Gastrocnemius medialis (tissue), 4 donors: ENCODE measurements around the gene TBCCD1. TPM values are rescaled to one million over a fixed set of nuclear protein-coding genes. Genes with fewer than 3 reads are reported as not detected.
"Not testable (repeated sequence)": the region's sequence is repeated elsewhere in the genome, so short reads cannot be mapped to it uniquely, and the experiment has no call there.

ENCODE experiments used
- ATAC-seq, 2 donors: fragments of 150-250 bp; one replicate each; pipeline ENCODE4 v1.9.1; 2016
- DNase-seq, 2 donors: peaks; one replicate each; pipeline ENCODE4 v3.0.0-alpha.2; 2019
- H3K27ac ChIP-seq, 4 donors: fragments of 200-600 bp; sonication (generic); 1 replicate in 1 of 4; 2 replicates in 3 of 4; pipeline ENCODE4 v1.5.1; 2016 to 2018; ENCODE audit warnings: mild to moderate bottlenecking in 2 of 4, moderate library complexity in 1 of 4
- H3K27me3 ChIP-seq, 3 donors: fragments of 200-600 bp; sonication (generic) in 2 of 3; 1 replicate in 1 of 3; 2 replicates in 2 of 3; pipeline versions ENCODE4 v1.5.1 to v1.6.0; 2016 to 2019; ENCODE audit warnings: mild to moderate bottlenecking in 1 of 3, moderate library complexity in 1 of 3
- H3K36me3 ChIP-seq, 2 donors: fragments of 200-600 bp; sonication (generic) in 1 of 2; one replicate each; pipeline ENCODE4 v1.5.1; 2017 to 2018
- H3K4me1 ChIP-seq, 2 donors: fragments of 200-600 bp; sonication (generic) in 1 of 2; one replicate each; pipeline ENCODE4 v1.5.1; 2016 to 2017; ENCODE audit warnings: mild to moderate bottlenecking in 2 of 2
- H3K4me3 ChIP-seq, 4 donors: fragments of 200-600 bp; sonication (generic) in 3 of 4; 1 replicate in 1 of 4; 2 replicates in 3 of 4; pipeline ENCODE4 v1.5.1; 2016 to 2019; ENCODE audit warnings: mild to moderate bottlenecking in 2 of 4
- H3K9me3 ChIP-seq, 3 donors: fragments of 200-600 bp; sonication (generic) in 2 of 3; 1 replicate in 1 of 3; 2 replicates in 2 of 3; pipeline ENCODE4 v1.5.1; 2016 to 2019
- CTCF ChIP-seq, 5 experiments: fragments of 450-650 bp in 3 of 5; fragments of 200-600 bp in 2 of 5; sonication (generic) in 2 of 5; IDR thresholded peaks in 4 of 5; conservative IDR thresholded peaks in 1 of 5; 1 replicate in 4 of 5; 2 replicates in 1 of 5; pipeline ENCODE4 v1.5.1; 2016 to 2019; ENCODE audit warnings: antibody characterized with exemption in 5 of 5, mild to moderate bottlenecking in 3 of 5, moderate library complexity in 3 of 5
- POLR2A ChIP-seq, 2 donors: fragments of 450-650 bp; IDR thresholded peaks; one replicate each; pipeline ENCODE4 v1.6.1; 2017; ENCODE audit warnings: antibody characterized with exemption in 2 of 2, mild to moderate bottlenecking in 2 of 2, moderate library complexity in 2 of 2
- in situ Hi-C, 4 donors: fragments of 200-750 bp; cut with MboI; loops; one replicate each; pipeline versions ENCODE4 v1.15.0 to v1.8.0; 2017; ENCODE audit warnings: low sequenced_read_pairs in 4 of 4
- intact Hi-C: fragments of 100-400 bp; cut with DNase I; formaldehyde crosslinking; loops from one replicate; pipeline ENCODE4 v1.15.1; 2023; ENCODE audit warnings: low total_unique reads
- total RNA-seq, 4 donors: library from RNA; depleted of rRNA; stranded (reverse); fragments of >200 nt; gene quantifications; one replicate each; pipeline versions ENCODE4 v1.1.0 to v1.2.3, GENCODE V29; 2016

TBCCD1 gene
- total RNA-seq, 4 donors from 2014 or later = 7.3 to 10.7 (median 8.0) TPM

DNA sequence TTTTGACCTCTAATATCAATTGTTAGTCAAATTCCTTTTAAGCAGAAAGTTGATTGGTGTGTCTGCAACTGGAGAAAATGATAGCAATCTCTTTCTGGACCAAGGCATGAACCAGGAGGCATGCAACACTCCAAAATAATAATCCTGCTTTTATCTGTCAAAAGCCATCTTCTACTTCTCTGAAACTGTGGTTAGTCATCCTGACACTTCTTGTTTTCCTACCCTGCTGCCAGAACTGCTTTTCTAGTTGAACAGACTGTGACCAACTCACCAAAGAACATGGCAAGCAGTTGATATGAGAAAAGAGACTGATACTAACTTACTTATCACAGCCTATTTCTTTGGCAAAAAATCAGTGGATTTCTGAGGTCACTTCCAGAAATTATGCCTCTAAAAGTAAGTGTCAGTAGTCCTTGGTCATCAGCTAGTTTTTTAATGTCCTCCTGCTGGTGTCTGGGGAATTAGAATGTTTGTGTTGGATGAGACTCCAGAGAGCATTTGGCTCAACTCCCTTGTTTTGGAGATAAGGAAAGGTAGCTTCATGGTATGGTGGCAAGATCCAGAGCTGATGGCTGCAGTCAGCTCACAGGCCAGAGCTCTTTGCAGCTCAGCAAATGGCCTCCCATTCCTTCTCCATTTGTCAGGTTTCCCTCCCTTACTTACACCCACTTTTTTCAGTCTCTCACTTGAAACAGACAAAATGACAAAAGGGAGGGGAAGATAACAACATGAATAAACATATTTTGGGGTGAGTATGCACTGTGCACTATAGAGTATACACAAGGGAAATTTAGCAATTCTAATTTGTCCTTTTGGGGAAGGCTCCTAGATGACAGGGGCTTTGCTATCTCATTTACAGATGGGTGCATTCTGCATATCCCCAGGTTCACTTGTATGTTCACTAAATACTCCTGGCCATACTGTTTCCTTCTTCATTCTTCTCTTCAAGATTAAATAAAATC, 30.0 kb downstream of the TBCCD1 start:
- in situ Hi-C loops = loop anchor here (5.0 to 10.0 kb wide), 5 partner anchors 275 to 555 kb away; no protein-coding TSS in a partner anchor
- intact Hi-C loops = no loop called here
- no peak for DNase-seq
- Histone ChIP-seq H3K4me1 (peaks cover 0 to 6% of the 10 kb centered on the region in 2 donors), H3K9me3 (no peaks in the 10 kb centered on the region), H3K27ac (no peak overlapping the region), H3K4me3 (no peak overlapping the region), H3K36me3 (peaks cover 0 to 7% of the 10 kb centered on the region in 2 donors), H3K27me3 (no peaks in the 10 kb centered on the region)
- no peak for TF ChIP-seq POLR2A (IDR thresholded peaks at IDR 0.05)
- no peak for TF ChIP-seq CTCF (IDR thresholded peaks at IDR 0.05 in 4 of 5, conservative IDR thresholded peaks at IDR 0.05 in 1 of 5)
- no peak for ATAC-seq

- H3K4me1 ChIP-seq = no peaks in the 10 kb centered on the region
- in situ Hi-C loops = loop anchor here in 2 of 4 donors (10.0 kb wide), 2 partner anchors 279 to 549 kb away; no protein-coding TSS in a partner anchor
- ATAC-seq (no peak), DNase-seq (no peak)
- intact Hi-C loops = no loop called here
- H3K9me3 ChIP-seq = no peaks in the 10 kb centered on the region
- TF ChIP-seq CTCF (IDR thresholded peaks at IDR 0.05 in 4 of 5, conservative IDR thresholded peaks at IDR 0.05 in 1 of 5) (no peak), POLR2A (IDR thresholded peaks at IDR 0.05) (no peak)
- no peaks in the 10 kb centered on the region for H3K27me3 ChIP-seq
- no peak overlapping the region for H3K4me3 ChIP-seq
- peaks cover 0 to 7% of the 10 kb centered on the region in 2 donors for H3K36me3 ChIP-seq
- no peak overlapping the region for H3K27ac ChIP-seq
These were observed 32.9 kb downstream of the TBCCD1 start for GRCh38 chr3:186534113-186534669.

- intact Hi-C loops = no loop called here
- DNase-seq (no peak), ATAC-seq (no peak)
- Histone ChIP-seq H3K4me3 (no peak overlapping the region), H3K9me3 (no peaks in the 10 kb centered on the region), H3K27me3 (no peaks in the 10 kb centered on the region), H3K36me3 (no peaks in the 10 kb centered on the region), H3K27ac (no peak overlapping the region), H3K4me1 (no peaks in the 10 kb centered on the region)
- in situ Hi-C loops = loop anchor here in 2 of 4 donors (10.0 kb wide), 2 partner anchors 278 to 548 kb away; no protein-coding TSS in a partner anchor
- TF ChIP-seq CTCF (IDR thresholded peaks at IDR 0.05 in 4 of 5, conservative IDR thresholded peaks at IDR 0.05 in 1 of 5) (no peak), POLR2A (IDR thresholded peaks at IDR 0.05) (no peak)
These were observed 34.5 kb downstream of the TBCCD1 start for GRCh38 chr3:186532598-186533072.

DNA sequence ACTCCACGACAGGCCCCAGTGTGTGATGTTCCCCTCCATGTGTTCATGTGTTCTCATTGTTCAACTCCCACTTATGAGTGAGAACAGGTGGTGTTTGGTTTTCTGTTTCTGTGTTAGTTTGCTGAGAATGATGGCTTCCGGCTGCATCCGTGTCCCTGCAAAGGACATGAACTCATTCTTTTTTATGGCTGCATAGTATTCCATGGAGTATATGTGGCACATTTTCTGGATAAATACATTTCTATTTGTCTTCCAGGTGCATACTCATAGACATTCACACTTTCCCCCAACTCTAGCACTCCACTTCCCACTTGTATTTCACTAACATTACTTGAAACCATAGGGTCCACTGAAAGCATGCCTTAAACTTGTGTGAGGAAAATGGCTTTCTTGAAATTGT, 35.4 kb downstream of the TBCCD1 start:
- H3K4me1 ChIP-seq, H3K27ac ChIP-seq, ATAC-seq, H3K27me3 ChIP-seq, H3K4me3 ChIP-seq, H3K36me3 ChIP-seq, DNase-seq, intact Hi-C loops, H3K9me3 ChIP-seq: not testable (repeated sequence)
- in situ Hi-C loops = loop anchor here in 2 of 4 donors (10.0 kb wide), 2 partner anchors 277 to 547 kb away; no protein-coding TSS in a partner anchor

DNA sequence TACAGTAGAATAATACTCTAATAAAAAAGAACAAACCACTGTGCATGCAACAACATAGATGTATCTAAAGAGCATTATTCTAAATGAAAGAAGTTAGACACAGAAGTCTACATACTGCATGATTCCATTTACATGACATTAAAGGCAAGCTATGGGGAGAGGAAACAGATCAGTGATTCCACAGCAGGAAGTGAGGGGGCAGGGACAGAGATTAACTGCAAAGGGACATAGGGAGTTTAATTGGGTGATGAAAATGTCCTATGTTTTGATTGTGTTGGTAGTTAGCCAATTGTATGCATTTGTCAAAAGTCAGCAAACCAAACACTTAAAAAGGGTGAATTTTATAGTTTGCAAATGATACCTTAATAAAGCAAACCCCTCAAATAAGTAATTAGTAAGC, 36.7 kb downstream of the TBCCD1 start:
- ATAC-seq = no peak
- no peaks in the 10 kb centered on the region for H3K27me3 ChIP-seq
- no peak overlapping the region for H3K27ac ChIP-seq
- no peaks in the 10 kb centered on the region for H3K4me1 ChIP-seq
- no peak for DNase-seq
- H3K9me3 ChIP-seq = no peaks in the 10 kb centered on the region
- no peak overlapping the region for H3K4me3 ChIP-seq
- intact Hi-C loops (no loop called here), in situ Hi-C loops (loop anchor here in 2 of 4 donors (10.0 kb wide), 2 partner anchors 276 to 546 kb away; no protein-coding TSS in a partner anchor)
- H3K36me3 ChIP-seq = no peaks in the 10 kb centered on the region
- TF ChIP-seq POLR2A (IDR thresholded peaks at IDR 0.05) = no peak
- TF ChIP-seq CTCF (IDR thresholded peaks at IDR 0.05 in 4 of 5, conservative IDR thresholded peaks at IDR 0.05 in 1 of 5) = no peak
